Gastrocnemius medialis (tissue), 4 donors: Measurements from ENCODE around the gene ZNF710. TPM values are rescaled to one million over a fixed set of nuclear protein-coding genes. Genes with fewer than 3 reads are reported as not detected.

ENCODE experiments used
- ATAC-seq, 2 donors: fragments of 150-250 bp; one replicate each; pipeline ENCODE4 v1.9.1; 2016
- DNase-seq, 2 donors: peaks; one replicate each; pipeline ENCODE4 v3.0.0-alpha.2; 2019
- H3K27ac ChIP-seq, 4 donors: fragments of 200-600 bp; sonication (generic); 1 replicate in 1 of 4; 2 replicates in 3 of 4; pipeline ENCODE4 v1.5.1; 2016 to 2018; ENCODE audit warnings: mild to moderate bottlenecking in 2 of 4, moderate library complexity in 1 of 4
- H3K27me3 ChIP-seq, 3 donors: fragments of 200-600 bp; sonication (generic) in 2 of 3; 1 replicate in 1 of 3; 2 replicates in 2 of 3; pipeline versions ENCODE4 v1.5.1 to v1.6.0; 2016 to 2019; ENCODE audit warnings: mild to moderate bottlenecking in 1 of 3, moderate library complexity in 1 of 3
- H3K36me3 ChIP-seq, 2 donors: fragments of 200-600 bp; sonication (generic) in 1 of 2; one replicate each; pipeline ENCODE4 v1.5.1; 2017 to 2018
- H3K4me1 ChIP-seq, 2 donors: fragments of 200-600 bp; sonication (generic) in 1 of 2; one replicate each; pipeline ENCODE4 v1.5.1; 2016 to 2017; ENCODE audit warnings: mild to moderate bottlenecking in 2 of 2
- H3K4me3 ChIP-seq, 4 donors: fragments of 200-600 bp; sonication (generic) in 3 of 4; 1 replicate in 1 of 4; 2 replicates in 3 of 4; pipeline ENCODE4 v1.5.1; 2016 to 2019; ENCODE audit warnings: mild to moderate bottlenecking in 2 of 4
- H3K9me3 ChIP-seq, 3 donors: fragments of 200-600 bp; sonication (generic) in 2 of 3; 1 replicate in 1 of 3; 2 replicates in 2 of 3; pipeline ENCODE4 v1.5.1; 2016 to 2019
- CTCF ChIP-seq, 5 experiments: fragments of 450-650 bp in 3 of 5; fragments of 200-600 bp in 2 of 5; sonication (generic) in 2 of 5; IDR thresholded peaks in 4 of 5; conservative IDR thresholded peaks in 1 of 5; 1 replicate in 4 of 5; 2 replicates in 1 of 5; pipeline ENCODE4 v1.5.1; 2016 to 2019; ENCODE audit warnings: antibody characterized with exemption in 5 of 5, mild to moderate bottlenecking in 3 of 5, moderate library complexity in 3 of 5
- POLR2A ChIP-seq, 2 donors: fragments of 450-650 bp; IDR thresholded peaks; one replicate each; pipeline ENCODE4 v1.6.1; 2017; ENCODE audit warnings: antibody characterized with exemption in 2 of 2, mild to moderate bottlenecking in 2 of 2, moderate library complexity in 2 of 2
- in situ Hi-C, 4 donors: fragments of 200-750 bp; cut with MboI; loops; one replicate each; pipeline versions ENCODE4 v1.15.0 to v1.8.0; 2017; ENCODE audit warnings: low sequenced_read_pairs in 4 of 4
- intact Hi-C: fragments of 100-400 bp; cut with DNase I; formaldehyde crosslinking; loops from one replicate; pipeline ENCODE4 v1.15.1; 2023; ENCODE audit warnings: low total_unique reads
- total RNA-seq, 4 donors: library from RNA; depleted of rRNA; stranded (reverse); fragments of >200 nt; gene quantifications; one replicate each; pipeline versions ENCODE4 v1.1.0 to v1.2.3, GENCODE V29; 2016

The ZNF710 gene
- total RNA-seq, 4 donors from 2014 or later, result 2.6 to 5.4 (median 3.2) TPM

GRCh38 chr15:90037961-90038631 lies 37.0 kb downstream of the ZNF710 start:
- Histone ChIP-seq H3K4me3 (no peak overlapping the region), H3K4me1 (peaks cover 41 to 44% of the 10 kb centered on the region in 2 donors), H3K36me3 (no peaks in the 10 kb centered on the region), H3K9me3 (no peaks in the 10 kb centered on the region), H3K27me3 (no peaks in the 10 kb centered on the region), H3K27ac (no peak overlapping the region)
- intact Hi-C loops, result no loop called here
- DNase-seq (peak in 1 of 2 donors; percentile 13), ATAC-seq (no peak)
- in situ Hi-C loops, result no loop called here
- TF ChIP-seq POLR2A (IDR thresholded peaks at IDR 0.05) (no peak), CTCF (IDR thresholded peaks at IDR 0.05 in 4 of 5, conservative IDR thresholded peaks at IDR 0.05 in 1 of 5) (no peak)

- in situ Hi-C loops (no loop called here), intact Hi-C loops (no loop called here)
- Histone ChIP-seq H3K9me3 (no peaks in the 10 kb centered on the region), H3K27ac (peak overlapping the region in 1 of 4 donors; percentile 46), H3K27me3 (no peaks in the 10 kb centered on the region), H3K4me3 (no peak overlapping the region), H3K4me1 (peaks cover 36 to 46% of the 10 kb centered on the region in 2 donors), H3K36me3 (no peaks in the 10 kb centered on the region)
- no peak for TF ChIP-seq CTCF (IDR thresholded peaks at IDR 0.05 in 4 of 5, conservative IDR thresholded peaks at IDR 0.05 in 1 of 5)
- TF ChIP-seq POLR2A (IDR thresholded peaks at IDR 0.05), result no peak
- DNase-seq, result peak in 1 of 2 donors; percentile 36
- ATAC-seq, result peak; percentile 39 to 70
Measured at GRCh38 chr15:90038632-90039095, 37.5 kb downstream of the ZNF710 start.

- intact Hi-C loops, result no loop called here
- Histone ChIP-seq H3K27me3 (no peaks in the 10 kb centered on the region), H3K36me3 (no peaks in the 10 kb centered on the region), H3K4me1 (peaks cover 23 to 36% of the 10 kb centered on the region in 2 donors), H3K4me3 (no peak overlapping the region), H3K9me3 (no peaks in the 10 kb centered on the region), H3K27ac (no peak overlapping the region)
- peak in 1 of 2 donors; percentile 7 for DNase-seq
- in situ Hi-C loops, result no loop called here
- no peak for ATAC-seq
- TF ChIP-seq POLR2A (IDR thresholded peaks at IDR 0.05) (no peak), CTCF (IDR thresholded peaks at IDR 0.05 in 4 of 5, conservative IDR thresholded peaks at IDR 0.05 in 1 of 5) (no peak)
Measured at GRCh38 chr15:90039996-90040395, 38.9 kb downstream of the ZNF710 start.

GRCh38 chr15:90040618-90041017 lies 39.5 kb downstream of the ZNF710 start:
- TF ChIP-seq POLR2A (IDR thresholded peaks at IDR 0.05), result no peak
- no peak for TF ChIP-seq CTCF (IDR thresholded peaks at IDR 0.05 in 4 of 5, conservative IDR thresholded peaks at IDR 0.05 in 1 of 5)
- H3K27me3 ChIP-seq, result no peaks in the 10 kb centered on the region
- H3K4me1 ChIP-seq, result peaks cover 19 to 32% of the 10 kb centered on the region in 2 donors
- DNase-seq, result no peak
- H3K27ac ChIP-seq, result no peak overlapping the region
- no peaks in the 10 kb centered on the region for H3K9me3 ChIP-seq
- no peaks in the 10 kb centered on the region for H3K36me3 ChIP-seq
- in situ Hi-C loops, result no loop called here
- no peak overlapping the region for H3K4me3 ChIP-seq
- no peak for ATAC-seq
- intact Hi-C loops, result no loop called here
